GM21528 (cell line): ENCODE measurements around the gene DIPK1C.

Source experiments
- ATAC-seq: cut with Tn5 transposase; IDR thresholded peaks from one replicate; pipeline ENCODE4 v1.9.1; 2021; ENCODE audit warnings: mild to moderate bottlenecking, moderate library complexity; ENCODE audit not compliant: unreplicated experiment, low FRiP score

Gene DIPK1C

DNA sequence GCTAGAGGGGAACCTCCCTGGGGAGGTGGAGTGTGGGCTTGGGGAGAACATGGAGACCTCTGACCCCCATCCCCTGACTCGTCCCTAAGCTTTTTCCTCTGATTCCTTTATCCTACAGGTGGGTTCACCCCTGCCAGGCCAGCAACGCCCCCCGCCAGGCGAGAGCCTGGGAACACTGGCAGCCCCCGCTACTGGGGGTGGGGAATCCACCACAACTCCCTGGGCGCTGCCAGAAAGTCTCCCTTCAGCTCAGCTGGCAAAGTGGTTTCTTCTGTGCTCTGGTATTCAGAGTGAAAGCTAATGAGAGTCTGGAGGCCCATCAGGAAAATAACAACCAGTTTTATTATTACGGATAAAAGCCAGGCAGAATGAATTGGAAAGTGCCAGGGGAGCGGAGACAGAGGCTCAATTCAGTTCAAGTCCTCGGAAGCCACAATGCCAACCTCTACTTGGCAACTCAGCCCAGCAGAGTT lies 2.8 kb downstream of the DIPK1C start:
- ATAC-seq = no peak

DNA sequence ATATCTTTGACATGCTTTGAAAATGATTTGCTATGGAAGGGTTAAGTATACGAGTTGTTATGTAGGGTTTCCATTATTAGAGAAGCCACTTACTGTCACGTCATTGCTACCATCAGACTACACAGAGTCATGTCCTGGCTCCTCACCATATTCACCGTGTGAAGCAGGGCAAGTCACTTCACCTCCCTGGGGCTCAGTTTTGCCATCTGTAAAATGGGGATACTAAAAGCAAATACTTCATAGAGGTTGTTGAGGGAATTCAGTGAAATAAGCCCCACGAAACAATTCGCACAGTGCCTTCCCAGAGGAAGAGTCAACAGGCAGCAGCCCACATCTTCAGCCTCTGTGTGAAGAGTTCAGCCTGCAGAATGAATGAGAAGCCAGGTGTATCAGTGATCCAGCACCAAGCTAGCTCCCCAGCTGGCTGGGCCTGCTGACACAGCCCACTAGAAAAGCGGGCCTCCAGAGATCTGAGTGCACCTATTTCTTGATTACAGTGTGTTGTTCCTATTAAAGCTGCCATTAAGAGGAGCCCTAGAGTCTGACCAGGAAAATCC lies 3.4 kb downstream of the DIPK1C start:
- no peak for ATAC-seq

DNA sequence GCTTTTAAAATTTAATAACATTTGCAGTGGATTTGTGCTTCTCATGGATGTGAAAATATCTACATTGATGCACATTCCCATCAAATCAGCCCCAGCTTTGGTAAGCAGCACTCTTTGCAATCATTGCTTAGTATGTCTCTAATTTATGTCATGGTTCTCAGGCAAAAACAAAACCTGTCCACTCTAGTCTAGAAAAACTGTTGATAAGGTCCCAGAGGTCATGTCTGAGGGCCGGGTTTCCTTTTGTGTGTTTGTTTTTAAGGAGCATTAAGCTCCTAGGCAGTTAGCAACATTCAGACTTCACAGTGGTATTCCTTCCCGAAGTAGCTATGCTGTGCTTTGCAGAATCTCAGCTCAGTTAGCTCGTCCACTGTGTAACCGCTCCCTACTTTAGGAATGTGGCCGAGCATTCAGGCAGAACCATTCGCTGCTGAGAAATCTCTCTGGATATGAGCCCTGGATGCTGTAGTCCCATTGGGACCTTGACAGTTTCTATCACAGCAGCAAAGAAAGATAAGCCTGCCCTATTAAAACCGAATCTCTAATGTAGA lies 4.0 kb downstream of the DIPK1C start:
- ATAC-seq = no peak

DNA sequence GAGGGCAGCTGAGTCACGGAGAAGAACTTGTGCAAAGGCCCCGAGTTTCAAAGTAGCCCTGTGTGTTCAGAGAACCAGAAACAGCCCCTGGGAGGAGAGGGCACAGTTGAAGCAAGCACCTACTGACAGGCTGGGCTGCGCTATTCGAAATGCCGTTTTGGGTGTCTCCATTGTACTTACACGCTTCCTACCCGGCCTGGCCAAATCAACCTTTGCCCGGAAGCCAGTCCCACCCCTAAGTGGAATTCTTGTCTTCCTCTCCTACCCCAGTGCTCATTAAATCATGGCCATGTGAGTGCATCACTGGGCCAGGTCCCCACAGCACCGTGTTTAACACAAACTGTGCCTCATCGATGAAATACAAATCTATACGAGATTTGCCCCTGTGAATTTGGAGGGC lies 6.0 kb downstream of the DIPK1C start:
- ATAC-seq = no peak

DNA sequence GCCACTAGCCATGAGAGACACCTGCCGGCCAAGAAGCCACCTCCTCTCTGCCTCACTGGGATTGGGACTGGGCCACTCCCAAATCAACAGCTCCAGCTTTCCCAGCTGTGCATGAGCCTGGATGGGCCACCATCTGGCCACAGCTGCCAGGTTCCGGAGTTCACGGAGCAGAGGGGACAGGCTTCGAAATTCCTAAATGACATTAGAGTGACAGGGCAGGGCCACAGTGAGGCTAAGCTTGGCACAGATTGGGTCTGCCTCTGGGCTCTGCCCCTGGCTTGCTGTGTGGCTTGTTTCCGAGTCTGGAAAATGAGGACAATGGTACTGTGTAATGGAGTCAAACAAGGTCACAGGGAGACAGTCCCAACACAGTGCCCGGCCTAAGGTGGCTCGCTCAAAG lies 6.5 kb downstream of the DIPK1C start:
- ATAC-seq = no peak

DNA sequence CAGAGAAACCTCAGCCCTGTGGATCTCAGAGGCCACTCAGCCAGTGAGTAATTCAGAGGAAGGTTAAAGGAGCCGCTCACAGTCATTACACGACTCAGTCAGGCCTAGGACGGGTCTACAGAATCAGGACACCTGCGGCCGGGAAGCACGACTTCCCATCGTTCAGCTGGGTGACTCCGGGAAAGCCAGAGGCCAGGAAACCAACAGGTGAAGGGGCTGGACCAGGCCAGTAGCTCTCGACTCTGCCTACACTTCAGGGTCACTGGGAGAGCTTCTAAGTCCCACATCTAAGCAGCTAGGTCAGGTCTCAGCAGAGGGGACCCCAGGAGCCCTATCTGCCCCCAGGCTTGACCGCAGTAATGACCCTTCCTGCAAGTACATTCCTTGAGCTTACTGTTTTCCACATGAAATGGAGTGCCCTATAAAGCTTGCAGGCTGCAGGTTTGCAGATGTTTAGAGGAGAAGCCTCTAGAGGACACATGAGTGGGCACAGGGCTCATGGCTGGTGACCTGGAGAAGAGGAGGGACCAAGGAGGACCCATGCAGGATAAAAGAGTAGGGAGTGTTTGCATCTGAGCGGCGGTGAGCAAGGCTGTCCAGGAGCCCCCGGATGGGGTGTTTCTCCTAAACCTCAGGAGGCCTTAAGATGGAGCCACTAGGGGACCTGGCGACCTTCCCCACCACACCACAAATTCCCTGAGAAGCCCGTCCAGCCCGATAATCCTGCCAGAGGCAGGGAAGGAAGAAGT lies 9.5 kb downstream of the DIPK1C start:
- ATAC-seq = no peak

DNA sequence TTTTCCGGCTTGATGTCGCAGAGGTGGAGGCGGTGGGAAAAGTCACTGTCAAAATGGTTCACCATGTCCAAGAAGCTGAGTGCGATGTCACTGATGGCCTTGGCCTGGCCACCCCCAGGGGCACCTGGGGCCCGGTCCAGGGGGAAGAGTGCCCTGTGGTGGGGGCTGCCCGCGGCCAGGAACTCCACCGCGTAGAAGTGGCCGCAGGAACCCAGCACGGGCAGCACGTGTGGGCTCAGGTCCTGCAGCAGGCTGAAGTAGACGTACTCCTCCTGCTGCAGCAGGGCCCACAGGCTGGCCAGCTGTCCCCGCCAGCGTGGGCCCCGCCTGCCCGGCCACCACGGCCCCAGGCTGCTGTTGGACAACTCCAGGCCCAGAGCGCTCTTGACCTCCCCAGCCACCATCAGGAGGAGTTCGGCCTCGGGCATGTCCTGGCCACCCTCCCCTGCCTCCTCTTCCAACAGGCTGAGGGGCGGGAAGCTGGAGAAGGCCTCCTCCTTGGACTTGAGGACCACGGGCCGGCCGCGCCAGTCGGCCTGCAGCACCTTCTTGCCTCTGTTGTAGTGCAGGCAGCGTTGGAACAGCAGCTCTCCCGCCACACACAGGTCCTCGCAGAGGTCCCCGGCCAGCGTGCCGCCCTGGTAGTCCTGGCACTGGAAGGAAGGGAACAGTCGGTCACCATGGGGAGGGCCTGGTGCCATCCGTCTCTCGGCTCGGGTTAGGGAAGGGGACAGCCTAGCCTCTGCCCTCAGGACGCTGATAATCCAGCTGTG lies 10.3 kb downstream of the DIPK1C start:
- no peak for ATAC-seq

DNA sequence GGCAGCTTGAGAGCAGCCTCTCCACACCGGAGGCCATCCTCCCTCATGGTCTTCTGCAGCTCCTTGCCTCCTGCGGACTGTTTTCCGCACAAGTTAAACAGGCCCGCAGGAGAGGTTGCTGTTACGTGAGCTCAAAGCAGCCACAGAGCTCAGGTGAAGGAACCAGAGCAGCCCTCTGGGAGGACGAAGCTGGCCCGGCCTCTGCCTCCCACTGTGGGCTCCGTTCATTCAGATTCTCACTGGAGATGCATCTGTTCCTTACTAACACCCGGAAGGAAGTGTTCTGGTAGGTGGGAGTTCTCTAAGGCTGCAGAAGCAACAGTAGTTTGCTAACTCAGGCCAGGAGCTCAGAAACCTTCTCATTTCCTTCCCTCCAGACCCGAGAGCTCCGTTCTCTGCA lies 10.9 kb downstream of the DIPK1C start:
- ATAC-seq = no peak

DNA sequence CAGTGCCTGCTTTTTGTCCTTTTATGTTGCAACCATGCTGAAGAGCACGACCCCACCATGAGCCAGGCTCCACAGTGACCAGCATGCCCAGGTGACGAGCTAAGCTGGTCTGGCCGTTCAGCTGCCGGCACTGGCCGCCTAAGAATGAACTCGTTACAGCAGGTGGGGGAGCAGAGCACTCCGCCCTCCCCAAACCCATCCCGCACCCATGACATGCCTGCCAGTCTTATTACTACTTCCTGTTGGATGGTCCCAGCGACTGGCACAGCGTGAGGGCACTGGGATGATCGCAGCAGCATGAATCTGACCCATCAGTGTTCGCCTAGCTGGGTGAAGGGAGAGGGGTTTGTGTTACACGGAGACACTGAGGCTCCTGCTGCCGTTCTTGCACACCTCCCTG lies 11.5 kb downstream of the DIPK1C start:
- no peak for ATAC-seq

DNA sequence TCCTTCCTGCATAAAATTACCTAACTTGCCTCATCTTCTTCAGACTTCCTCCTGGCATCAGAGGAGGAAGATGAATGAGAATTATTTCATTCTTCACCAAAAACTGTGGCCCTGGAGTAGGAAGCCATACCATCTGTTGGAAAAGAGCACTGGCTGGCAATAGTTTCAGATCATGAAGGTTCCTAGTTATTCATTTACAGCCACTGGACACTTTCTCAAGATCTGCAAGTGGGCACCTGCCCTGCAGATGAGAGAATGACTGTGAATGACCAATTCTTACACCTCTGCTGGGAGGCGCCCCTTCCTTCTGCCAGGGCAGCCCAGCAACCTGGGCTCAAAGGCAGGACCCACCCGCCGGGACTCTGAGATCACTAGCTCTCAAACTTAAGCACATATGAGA lies 13.0 kb downstream of the DIPK1C start:
- ATAC-seq = no peak

DNA sequence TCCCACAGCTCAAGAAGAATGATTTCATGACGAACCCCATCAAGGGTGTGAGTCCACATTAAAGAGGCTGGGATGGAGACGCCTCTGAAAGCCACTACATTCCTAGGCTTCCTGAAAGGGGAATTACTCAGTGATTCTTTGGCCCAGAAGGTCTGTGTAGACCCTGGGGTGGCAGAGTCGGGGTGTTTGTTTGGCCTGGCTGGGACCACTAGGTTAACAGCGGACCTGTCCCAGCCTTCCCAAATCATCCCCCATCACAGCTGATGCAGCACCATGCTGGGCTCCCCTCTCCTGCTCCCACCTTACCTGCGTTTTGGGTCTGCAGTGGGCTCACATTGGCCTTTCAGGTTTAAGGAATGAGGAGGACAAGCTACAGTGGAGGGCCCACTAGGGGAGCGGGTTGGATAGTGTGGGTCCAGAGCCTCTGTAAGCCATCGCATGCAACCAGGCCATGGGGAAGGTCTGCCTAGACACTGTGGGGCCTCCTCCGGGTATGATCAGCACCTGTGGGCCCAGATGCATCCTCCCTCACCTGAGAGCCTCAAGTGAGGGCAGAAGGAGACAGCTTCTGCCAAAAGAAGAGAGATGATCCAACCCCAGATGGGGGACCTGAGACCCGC lies 16.2 kb downstream of the DIPK1C start:
- no peak for ATAC-seq

DNA sequence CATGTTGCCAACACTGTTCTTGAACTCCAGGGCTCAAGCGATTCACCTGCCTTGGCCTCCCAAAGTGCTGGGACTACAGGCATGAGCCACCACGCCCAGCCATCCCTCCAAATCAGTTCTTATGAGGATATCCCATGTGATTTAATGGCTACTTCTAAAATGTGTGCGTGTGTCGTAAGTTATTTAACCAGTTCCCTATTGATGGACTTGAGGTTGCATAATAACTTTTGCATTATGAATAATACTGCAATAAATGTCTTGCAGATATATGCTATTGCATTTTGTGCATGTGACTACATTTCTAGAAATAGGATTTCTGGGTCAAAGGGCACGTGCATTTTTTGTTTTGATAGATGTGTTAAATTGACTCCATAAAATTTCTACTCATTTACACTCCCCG lies 19.0 kb downstream of the DIPK1C start:
- no peak for ATAC-seq

DNA sequence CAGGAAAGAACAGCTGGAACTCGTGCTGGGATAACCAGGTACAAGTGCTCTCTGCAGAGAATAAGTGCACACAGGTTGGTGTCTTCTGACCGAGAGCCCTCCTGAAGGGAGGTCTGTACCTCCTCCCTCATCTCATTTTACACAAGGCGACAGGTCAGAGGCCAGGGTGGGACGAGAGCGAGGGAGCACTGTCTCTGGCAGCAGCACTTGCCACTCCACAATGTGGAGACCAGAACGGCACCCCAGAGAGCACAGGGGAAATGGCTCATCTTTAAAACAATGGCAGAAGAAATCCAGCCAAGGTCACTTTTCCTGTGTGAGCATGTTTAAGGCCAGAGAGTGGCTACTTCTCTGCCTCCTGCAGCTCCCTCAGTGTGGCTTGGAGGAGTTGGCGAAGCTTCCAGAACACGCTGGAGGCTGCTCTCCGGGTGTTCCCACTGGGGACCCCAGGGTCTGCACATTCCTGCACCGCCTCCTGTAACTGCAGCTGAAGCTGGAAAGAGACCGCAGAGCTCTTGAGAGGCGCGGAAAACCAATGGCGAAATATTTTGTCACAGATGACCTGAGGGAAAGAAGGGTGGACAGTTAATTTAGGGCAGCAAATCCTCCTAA lies 20.8 kb downstream of the DIPK1C start:
- ATAC-seq = no peak

DNA sequence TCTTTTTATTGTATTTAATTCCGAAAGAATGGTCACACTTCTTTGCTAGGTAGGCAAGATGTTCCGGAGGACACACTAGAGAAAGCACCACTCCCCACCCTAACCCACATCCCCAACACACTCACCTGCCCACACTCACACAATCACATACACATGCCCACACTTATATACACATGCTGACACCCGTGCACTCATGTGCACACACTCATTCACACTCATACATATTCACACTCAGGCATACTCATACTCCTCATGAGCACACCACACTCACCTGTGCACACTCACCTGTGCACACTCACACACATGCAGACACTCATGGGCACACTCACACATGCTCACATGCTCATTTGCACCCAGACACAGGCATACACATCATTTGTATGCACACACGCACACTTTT lies 21.4 kb downstream of the DIPK1C start:
- ATAC-seq = no peak

DNA sequence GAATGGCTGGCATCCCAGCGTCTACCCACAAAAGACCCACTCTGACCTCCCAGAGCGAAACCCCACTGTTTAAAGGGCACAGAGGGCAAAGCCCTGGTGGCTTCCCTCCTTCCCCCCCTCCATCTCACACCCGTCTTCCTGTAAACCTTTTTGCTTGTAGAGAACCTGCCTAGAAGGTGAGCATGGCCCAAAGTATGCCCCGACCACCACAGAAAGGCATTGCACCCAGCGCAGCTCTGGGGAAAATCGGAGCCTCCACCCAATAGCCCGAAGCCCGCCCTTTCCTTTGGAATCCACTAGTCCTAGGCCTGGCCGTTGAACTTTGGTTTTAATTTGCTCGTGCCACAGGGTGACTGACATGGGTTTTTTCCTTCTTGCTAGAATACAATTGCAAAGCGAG lies 22.6 kb downstream of the DIPK1C start:
- ATAC-seq = no peak

DNA sequence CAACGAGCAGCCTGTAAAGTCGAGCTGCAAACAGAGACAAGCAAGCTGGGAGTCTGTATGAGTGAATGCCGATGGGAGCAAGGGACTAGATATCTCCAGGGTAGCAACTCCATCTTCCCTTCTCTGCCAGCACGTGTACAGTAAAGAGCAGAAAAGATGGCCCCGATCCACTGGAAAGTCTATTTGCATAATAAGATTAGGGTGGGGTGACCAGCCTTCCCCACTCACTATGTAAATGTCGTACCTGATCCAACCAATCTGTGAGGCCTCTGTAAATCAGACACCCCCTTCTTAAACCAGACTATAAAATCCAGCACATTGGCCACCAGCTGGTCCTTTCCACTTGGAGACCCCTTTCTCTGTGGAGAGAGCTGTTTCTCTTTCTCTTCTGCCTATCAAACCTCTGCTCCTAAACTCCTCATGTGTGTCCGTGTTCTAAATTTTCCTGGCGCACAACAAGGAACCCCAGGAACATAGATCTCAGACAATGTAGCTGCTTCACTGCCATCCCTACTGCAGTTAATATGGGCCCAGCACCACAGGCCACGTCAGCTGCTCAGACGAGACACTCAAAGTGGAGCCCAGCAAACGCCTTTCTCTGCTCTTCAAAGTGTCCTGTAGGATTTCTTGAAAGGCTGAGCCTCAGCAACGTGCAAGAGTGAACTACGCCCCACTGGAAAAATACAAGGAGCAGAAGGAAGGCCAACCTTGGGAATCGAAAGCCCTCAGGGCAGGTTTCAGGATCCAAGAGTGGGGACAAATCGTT lies 26.1 kb downstream of the DIPK1C start:
- ATAC-seq = no peak

DNA sequence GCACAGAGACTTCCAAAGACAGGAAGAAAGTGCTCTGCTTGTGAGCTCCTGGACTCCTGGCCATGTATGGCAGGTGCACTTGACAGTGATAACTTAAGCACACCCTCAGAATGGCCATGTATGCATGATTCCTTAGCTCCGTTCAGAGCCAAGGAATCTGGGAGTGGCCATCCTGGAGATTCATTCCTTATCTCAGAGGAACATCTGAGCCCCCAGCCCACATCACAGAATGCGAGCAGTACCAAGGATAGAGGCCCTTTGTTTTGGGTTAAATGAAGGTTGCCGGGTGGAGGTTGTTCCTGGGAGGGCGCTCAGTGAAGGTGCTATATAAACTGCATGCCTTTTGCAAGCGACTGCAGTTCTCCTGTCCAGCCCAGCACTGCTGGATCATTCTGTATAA lies 26.9 kb downstream of the DIPK1C start:
- no peak for ATAC-seq

DNA sequence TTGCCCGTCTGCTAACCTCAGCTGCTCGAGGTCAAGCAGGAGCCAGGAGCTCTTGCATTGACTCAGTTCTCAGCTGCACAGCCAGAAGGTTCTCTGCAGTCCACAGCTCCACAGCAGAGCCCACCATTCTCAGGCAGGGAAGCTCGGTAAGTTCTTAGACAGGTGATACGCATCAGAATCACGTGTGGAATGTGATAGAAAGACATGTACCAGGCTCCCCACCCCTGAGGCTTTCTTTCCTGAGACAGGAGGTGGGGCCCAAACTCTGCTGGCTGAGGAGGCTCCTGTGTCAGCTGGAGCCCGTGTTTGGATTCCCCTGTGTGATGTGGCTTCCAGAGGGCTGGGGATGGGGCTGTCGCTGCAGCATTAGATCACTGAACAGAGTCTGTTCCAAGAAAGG lies 28.0 kb downstream of the DIPK1C start:
- no peak for ATAC-seq

DNA sequence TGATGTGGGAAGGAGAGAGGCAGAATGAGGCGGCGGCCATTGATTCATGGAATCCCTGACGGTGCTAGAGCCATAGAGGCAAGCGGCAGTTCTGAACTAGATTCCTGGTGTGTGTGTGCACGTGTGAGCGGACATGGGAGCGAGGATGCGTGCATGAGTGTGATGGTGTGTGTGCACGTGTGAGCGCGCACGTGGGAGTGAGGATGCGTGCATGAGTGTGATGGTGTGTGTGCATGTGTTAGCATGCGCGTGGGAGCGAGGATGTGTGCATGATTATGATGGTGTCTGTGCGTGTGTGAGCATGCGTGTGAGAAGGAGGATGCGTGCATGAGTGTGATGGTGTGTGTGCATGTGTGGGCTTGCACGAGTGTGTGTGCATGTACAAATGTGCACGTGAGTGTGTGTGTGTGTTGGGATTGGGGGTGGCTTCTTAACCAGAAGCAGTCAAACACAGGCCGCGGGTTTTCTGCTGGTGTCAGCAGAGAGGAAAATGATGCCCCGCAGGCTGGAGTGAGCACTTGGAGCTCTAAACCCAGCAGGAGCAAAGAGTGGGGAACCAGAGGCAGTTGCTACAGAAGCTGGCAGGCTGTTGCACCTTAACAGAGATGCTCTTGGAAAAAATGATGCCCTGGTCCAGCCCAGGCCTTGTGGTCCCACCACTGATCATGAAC lies 29.5 kb downstream of the DIPK1C start:
- no peak for ATAC-seq
